Islet precursor cell (in vitro differentiated cells): ENCODE data around the gene CLEC2B.
"Not testable (repeated sequence)": the region's sequence is repeated elsewhere in the genome, so short reads cannot be mapped to it uniquely, and the experiment has no call there.

Source experiments
- DNase-seq: peaks from one replicate; pipeline ENCODE4 v3.0.0-alpha.2; 2018

The CLEC2B gene

DNA sequence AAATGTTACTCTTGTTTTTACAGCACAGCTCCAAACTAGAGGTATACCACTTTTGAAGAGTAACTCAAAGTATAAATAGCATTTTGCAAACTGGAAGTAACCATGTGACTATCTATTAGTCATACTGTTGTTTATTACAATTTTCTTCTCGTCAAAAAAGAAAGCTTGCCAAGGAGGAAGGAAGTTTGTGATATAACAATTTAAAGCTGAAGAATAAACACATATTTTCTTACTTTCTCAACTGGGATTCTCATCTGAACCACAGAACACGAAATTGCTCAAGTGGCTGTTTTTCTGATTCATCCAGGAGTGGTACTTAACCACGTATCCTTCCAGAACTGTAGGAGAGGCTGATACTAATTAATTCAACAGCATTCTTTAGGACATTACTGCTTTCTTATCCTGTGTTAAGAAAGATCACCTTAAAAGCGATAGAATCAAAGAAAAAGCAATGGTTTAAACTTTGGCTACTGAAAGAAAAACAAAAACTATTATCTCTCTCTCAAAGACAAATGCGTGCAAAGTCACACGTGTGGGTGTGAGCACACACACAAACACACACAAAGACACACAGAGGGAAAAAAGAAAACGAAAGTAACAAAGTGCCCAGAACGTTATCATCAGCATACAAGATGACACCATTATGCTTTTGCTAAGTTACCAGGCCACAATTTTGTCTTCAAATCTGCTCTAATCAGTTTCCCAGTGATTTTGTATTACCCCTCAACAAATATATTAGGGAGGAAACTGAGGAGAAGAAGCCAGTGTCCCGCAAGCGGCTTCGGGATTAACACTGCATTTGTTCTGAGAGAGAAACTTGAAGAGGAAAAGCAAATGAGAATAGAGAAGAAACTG lies at the start of gene CLEC2B:
TSS of gene CLEC2B (minus strand) at position 48 of the 855 bp plus-strand sequence.
- no peak for DNase-seq

GRCh38 chr12:9911708-9912107 lies 42.6 kb upstream of the CLEC2B start:
- no peak for DNase-seq

DNA sequence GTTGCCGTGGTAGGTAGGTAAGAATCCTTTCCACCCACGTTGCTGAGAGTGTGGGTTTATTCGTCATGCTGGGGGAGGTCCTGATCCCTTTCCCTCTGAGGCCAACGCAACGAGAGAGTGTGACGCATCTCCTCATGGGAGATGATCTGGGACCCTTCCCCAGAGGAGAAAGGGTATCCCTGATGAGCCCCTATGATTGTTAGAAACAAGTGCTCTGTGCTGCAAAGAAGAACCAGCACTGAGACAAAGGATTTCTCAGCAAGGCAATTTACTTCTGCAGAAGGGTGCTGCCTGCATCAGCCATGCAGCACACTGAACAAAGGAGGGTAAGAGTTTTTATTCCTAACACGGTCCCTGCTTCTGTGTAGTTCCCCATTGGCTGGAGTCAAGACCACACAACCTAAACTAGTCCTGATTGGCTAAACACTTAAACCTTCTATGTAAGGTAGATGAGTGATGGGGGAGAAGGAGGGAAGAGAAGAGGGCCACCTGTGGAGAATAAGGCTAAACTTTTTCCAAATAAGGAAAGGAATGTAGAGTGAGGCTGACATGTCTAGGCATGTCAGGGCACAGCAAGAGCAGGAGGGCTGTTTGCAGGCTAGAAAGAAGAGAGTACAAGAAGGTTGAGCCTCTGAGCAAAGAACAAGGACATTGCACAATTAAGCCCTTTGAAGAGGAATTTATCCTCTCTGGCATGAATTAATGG lies 41.7 kb upstream of the CLEC2B start:
- peak; percentile 90 for DNase-seq

DNA sequence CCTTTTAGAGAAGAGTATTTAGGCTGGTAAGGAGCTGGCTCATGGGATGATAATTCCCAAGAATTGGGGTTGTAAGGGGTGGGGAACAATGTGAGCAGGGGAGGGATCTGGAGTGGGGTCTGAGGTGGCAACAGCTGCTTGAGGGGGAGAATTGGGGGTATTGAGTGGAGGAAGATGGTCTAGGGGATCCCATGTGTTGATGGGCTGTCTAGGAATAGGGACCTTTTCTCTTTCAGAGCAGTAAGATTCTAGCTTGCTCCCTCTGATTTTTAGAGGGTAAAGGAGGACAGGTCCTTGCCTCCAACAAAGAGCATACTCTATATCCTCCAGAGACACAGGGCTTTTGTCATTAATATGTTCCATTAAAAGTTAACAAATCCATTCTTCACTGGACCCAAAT lies 40.6 kb upstream of the CLEC2B start:
- DNase-seq: no peak

DNA sequence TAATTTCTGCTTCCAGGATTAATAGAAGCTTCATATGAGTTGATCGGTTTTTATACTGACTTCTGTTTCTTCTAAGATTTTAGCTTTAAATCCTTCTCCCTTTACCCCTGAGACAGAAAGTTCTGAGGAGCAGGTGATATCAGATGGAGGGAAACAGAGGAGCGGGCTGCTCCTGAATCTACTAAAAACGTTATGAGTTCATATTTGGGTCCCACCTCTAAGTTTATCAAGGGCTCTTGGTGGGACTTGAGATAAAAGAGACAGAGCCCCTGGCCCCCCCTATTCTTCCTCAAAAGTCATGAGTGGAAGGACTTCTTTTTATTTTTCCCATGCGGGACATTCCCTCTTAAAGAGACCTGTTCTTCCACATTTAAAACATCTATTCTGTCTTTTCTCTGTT lies 39.2 kb upstream of the CLEC2B start:
- no peak for DNase-seq

- no peak for DNase-seq
Observed at GRCh38 chr12:9907769-9908168, 38.6 kb upstream of the CLEC2B start.

- DNase-seq: no peak
Observed at GRCh38 chr12:9906873-9907272, 37.7 kb upstream of the CLEC2B start.

DNA sequence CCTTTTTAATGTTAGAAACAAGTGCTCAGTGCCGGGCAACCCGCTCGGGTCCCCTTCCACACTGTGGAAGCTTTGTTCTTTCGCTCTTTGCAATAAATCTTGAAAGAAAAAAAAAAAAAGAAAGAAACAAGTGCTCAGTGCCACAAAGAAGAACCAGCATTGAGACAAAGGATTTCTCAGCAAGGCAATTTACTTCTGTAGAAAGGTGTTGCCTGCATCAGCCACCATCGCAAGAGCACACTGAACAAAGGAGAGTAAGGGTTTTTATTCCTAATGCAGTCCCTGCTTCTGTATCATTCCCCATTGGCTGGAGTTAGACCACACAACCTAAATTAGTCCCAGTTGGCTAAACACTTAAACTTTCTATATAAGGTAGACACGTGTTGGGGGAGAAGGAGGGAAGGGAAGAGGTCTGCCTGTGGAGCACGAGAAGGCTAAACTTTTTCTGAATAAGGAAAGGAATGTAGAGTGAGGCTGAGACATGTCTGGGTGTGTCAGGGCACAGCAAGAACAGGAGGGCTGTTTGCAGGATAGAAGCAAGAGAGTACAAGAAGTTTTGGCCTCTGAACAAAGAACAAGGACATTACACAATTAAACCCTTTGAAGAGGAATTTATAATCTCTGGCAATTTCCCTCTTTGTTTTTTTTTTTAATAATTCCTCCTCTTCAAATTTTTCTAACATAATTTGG lies 33.5 kb upstream of the CLEC2B start:
- DNase-seq: no peak

DNA sequence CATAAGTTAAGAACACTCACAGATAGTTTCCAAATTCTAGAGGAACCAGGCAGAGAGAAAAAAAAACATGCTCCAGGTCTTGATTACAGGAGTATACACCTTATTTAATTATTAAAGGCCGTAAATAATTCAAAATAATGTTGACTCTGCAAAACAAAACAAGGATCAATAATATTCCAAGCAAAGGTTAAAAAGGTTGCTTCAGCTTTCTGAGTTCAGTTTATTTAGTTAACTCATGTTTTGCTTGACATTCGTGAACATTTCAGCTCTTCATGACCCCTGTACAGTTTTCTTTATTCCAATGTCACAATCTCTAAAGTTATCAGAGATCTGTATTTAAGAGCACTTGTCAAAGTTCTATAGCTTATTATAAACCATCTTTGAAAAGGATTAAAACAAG lies 31.8 kb upstream of the CLEC2B start:
- DNase-seq: no peak

- no peak for DNase-seq
Observed at GRCh38 chr12:9899209-9899608, 30.1 kb upstream of the CLEC2B start.

DNA sequence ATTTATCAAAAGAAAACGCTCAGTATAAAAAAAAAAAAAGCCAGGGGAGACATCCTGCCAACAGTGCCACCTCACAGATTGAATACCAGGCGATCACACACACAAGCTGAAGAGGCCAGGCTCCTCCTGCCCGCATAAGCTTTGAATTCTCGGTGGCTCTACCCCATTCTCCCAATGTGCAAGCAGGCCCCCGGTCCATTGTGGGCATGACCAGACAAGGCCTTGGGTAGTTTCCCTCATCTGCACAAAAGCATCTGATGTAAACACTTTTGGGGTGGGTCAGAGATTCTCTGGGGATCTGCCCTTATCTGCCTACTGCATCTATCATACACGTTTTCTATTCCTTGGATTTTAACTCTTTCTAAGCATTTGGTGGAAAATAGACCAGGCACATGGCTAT lies 28.4 kb upstream of the CLEC2B start:
- no peak for DNase-seq

DNA sequence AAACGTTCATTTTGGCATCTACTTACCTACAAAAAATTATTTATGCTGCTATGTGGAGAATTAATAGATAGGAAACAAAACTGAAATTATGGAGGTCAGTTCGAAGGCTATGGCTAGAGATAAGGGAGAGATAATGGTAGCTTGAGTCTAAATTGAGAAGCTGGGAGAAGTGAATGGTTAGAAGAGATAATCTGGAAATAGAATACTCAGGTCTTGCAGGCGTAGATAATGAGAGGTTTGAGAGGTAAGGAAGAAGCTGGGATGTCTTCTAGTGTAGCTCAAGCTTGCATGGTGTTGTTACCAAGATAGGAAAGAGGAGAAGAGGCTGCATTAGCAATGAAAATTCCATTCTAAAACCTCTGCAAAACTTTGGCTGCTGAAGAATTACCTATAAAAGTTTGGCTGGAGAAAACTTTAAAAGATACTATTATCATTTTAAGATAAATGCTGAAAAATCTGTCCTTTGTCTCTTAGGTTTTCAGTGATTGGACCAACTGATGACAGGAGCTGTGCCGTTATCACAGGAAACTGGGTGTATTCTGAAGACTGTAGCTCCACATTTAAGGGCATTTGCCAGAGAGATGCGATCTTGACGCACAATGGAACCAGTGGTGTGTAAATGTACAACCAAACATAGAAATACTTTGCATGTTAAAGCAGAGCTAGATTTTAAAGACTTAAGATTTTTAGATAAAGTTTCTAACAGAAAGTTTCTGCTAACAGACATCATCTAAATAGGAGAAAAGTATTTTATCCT lies 26.2 kb upstream of the CLEC2B start:
- no peak for DNase-seq

DNA sequence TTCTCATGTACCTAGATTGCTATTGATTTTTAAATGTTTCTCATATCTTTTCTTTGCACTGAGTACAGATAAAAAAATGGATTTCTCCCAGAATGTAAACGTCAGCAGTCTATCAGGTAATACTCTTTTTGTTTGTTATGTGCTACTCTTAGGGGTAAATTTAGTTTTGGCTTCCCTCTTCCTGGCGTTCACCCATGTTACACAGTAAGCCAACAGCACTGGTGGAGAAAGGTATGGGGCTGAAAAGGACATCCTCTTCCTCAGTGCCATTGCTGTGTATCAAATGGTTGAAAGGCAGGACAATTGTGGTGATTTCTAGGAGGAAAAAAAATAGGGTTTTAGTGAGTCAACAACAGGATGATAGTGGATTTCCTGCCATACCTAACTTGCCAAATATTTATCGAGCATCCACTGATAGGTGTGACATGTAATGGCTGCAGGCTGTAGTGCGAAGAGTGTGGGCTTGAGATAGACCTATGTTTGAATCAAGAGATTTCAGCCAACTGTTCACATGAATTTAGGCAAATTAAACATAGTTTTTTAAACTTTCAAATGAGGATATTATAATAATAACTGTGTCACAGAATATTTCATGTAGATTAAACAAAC lies 19.6 kb upstream of the CLEC2B start:
- no peak for DNase-seq

GRCh38 chr12:9883175-9883574 lies 14.0 kb upstream of the CLEC2B start:
- DNase-seq: no peak

- DNase-seq: no peak
Observed at GRCh38 chr12:9881988-9882387, 12.8 kb upstream of the CLEC2B start.

DNA sequence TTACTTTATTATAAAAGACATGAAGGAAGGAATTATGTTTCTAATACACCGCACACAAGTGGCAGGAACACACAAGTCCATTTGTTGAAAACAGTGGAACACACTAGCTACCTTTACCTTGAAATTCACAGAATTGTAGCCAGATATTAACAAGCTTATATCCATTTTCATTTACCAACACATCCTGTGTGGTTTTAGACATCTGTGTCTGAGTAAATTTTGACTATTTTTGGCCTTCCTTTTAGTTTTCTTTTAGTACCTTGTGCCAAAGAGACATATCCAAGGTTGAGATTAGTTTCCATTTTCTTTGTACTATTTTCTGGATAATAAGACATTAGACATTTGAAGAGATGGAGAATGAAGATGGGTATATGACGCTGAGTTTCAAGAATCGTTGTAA lies 12.1 kb upstream of the CLEC2B start, which contains the start of gene KLRF2:
TSS of gene KLRF2 (plus strand) at position 244 of the 400 bp plus-strand sequence. CDS start at position 351, 107 bp downstream.
- no peak for DNase-seq

GRCh38 chr12:9880532-9881078 lies 11.5 kb upstream of the CLEC2B start:
- DNase-seq: no peak

DNA sequence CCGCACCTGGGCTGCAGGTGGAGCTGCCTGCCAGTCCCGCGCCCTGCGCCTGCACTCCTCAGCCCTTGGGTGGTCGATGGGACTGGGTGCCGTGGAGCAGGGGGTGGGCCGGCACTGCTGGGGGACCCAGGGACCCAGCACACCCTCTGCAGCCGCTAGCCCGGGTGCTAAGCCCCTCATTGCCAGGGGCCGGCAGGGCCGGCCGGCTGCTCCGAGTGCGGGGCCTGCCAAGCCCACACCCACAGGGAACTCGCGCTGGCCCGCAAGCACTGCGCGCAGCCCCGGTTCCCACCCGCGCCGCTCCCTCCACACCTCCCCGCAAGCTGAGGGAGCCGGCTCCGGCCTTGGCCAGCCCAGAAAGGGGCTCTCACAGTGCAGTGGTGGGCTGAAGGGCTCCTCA lies 7.0 kb upstream of the CLEC2B start:
- not testable (repeated sequence) for DNase-seq

- peak; percentile 79 for DNase-seq
Observed at GRCh38 chr12:9872742-9873141, 3.6 kb upstream of the CLEC2B start.

DNA sequence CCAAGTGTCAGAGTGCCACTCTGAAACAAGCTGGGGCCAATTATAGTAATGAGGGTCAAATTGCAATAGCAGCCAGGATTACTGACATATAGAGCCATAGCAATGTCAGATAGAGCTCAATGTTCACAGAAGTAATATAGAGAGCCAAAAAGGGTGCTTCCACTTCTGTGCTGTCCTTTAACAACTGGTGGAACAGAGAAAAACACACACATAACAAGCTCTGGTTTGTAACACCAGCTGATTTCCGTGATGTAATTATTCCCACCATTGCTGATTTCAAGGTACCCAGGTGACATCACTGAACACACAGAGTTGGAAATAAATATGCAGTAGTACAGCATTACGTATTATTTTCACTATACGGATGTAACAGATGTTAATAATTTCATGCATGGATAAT lies 3.0 kb upstream of the CLEC2B start:
- no peak for DNase-seq

- no peak for DNase-seq
Observed at GRCh38 chr12:9870286-9870866, 1.2 kb upstream of the CLEC2B start.

DNA sequence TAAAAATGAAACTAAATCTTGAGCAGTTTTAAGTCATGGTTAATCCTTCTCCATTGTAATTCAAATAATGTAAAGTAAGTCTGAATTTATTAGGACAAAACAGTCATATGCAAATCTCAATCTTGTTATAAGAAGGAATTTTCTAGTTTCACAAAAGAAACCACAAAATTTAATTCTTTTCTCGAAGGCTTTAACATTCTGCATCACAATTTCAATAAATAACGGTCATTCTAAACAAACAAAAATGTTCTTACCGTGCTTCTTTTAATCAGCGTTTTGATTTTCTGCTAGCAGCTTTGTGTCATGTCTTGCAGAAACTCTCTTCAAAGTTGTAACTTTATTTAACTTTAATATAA lies 225 bp downstream of the CLEC2B start:
- DNase-seq: no peak
